GM12892 (cell line): ENCODE measurements around the gene ZFP57.

Experiments used
- POLR2A ChIP-seq: IDR thresholded peaks from 2 replicates; pipeline ENCODE4 v1.6.1; 2011; ENCODE audit warnings: low read depth, low read length, control low read depth
- TAF1 ChIP-seq: IDR thresholded peaks from 2 replicates; pipeline ENCODE4 v1.6.1; 2011; ENCODE audit warnings: low read depth, mild to moderate bottlenecking, control low read depth, low read length, borderline replicate concordance

DNA sequence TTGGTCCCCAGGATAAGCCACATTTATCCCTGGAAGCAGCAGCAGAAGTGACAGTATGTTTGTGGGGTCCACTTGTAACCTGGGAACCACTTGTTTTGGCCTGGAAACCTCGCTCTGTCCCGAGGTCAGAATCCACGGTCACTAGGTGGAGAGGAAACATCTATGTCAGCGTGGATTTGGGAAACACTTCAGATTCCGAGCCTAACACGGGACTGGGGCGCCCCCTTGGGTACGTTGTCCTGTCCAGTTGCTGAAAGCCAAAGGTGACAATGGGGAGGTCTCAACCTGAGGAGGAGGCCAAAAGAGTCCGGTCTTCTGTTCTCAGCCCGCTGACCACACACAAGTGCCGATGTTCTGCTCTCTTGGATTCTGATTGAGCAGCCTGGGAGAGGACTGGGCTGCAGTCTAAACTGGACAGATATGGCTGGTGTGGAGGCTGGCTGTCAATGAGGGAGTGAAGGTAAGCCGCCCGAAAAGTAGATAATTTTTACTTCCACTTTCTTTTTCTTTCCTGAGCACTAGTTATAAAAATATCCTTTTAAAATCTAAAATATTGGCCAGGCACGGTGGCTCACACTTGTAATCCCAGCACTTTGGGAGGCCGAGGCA lies 4.9 kb upstream of the ZFP57 start:
- TF ChIP-seq POLR2A (no peak), TAF1 (no peak)
